Activated CD8-positive, alpha-beta T cell treated with anti-CD3 and anti-CD28 coated beads for 36 hours (primary cell): ENCODE results near the gene KIAA1549. TPM values are rescaled to one million over a fixed set of nuclear protein-coding genes. Genes with fewer than 3 reads are reported as not detected.

Experiments
- ATAC-seq: fragments of 200-7000 bp; cut with Tn5 transposase; one replicate; pipeline ENCODE4 v1.10.0; 2021; ENCODE audit warnings: mild to moderate bottlenecking, moderate library complexity
- CTCF ChIA-PET: fragments of 350-600 bp; sonication (Branson Sonifier 250); formaldehyde crosslinking; loops from one replicate; lab custom pipeline; 2021; ENCODE audit warnings: antibody characterized with exemption; lab: Charles Lee
- POLR2A ChIA-PET: fragments of 350-600 bp; sonication (Branson Sonifier 250); formaldehyde crosslinking; loops from one replicate; lab custom pipeline; 2021; ENCODE audit warnings: antibody characterized with exemption; lab: Charles Lee
- DNase-seq: peaks from one replicate; pipeline ENCODE4 v3.0.0-alpha.2; 2020
- H3K27ac Mint-ChIP-seq: one replicate; pipeline ENCODE4 v1.8.0; 2021; ENCODE audit warnings: mild to moderate bottlenecking, mixed read lengths
- H3K27me3 Mint-ChIP-seq: one replicate; pipeline ENCODE4 v1.8.0; 2021; ENCODE audit warnings: mixed read lengths
- H3K36me3 Mint-ChIP-seq: one replicate; pipeline ENCODE4 v1.8.0; 2021; ENCODE audit warnings: low read depth, mixed read lengths
- H3K4me1 Mint-ChIP-seq: one replicate; pipeline ENCODE4 v1.8.0; 2021; ENCODE audit warnings: low read depth, mixed read lengths
- H3K4me3 Mint-ChIP-seq: one replicate; pipeline ENCODE4 v1.8.0; 2021; ENCODE audit warnings: mild to moderate bottlenecking, moderate library complexity, mixed read lengths
- H3K9me3 Mint-ChIP-seq: one replicate; pipeline ENCODE4 v1.8.0; 2021; ENCODE audit warnings: mixed read lengths
- intact Hi-C: fragments of 100-400 bp; cut with micrococcal nuclease; formaldehyde crosslinking; loops from one replicate; pipeline ENCODE4 v1.10.0; 2022
- total RNA-seq, 2 experiments: library from RNA; stranded (reverse); gene quantifications; one replicate each; pipeline ENCODE4 v1.2.3, GENCODE V29; 2021
- TF ChIP-seq, protein P1 (sequence below): fragments of 200-600 bp; IDR thresholded peaks from one replicate; pipeline ENCODE4 v1.8.0; 2022; ENCODE audit warnings: antibody characterized with exemption, mild to moderate bottlenecking

The KIAA1549 gene
- total RNA-seq, 2 experiments from 2014 or later: 1.3 to 1.5 TPM

DNA sequence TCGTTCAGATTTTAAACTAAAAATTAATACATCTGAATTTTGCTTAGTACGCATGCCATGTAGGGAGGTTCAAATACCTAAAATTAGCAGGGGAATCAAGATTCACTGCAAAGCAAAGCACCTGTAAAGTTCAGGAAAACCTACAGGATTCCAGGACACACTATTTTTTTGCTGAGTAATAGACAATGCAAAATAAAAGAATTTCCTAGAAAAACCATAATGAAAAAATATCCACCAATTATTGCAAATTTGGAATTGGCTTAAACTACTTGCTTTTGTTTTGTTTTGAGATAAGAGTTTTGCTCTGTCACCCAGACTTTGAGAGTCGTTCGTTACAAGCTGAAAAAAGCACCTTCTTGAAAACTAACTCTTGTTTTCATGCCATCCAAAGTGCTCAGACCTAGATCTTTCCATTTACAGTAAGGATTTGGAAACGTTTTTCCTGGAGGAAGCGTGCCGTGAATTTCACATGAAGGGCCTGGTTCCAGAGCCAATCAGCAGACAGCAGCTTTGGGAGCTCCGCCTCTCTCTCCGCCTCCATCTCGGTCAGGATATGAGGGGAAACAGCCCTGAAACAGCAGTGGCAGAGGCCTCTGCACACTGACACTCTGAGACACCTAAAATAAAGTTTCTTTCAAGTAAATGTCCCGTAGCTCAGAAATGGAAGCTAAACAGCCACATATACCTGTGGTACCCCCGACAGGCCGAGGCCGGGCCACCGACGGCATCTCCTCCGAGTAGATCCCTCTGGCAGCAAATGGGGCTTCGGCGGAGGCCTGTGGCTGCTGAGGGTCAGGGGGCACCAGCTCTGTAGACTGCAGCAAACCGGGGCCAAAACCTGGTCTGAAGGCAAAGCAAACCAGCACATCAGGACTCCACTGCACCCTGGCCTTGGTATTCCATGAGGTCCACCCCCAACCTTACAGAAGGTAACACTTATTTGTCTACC lies 137.3 kb downstream of the KIAA1549 start:
- no peak overlapping the region for H3K4me3 Mint-ChIP-seq
- TF ChIP-seq, protein P1, sequence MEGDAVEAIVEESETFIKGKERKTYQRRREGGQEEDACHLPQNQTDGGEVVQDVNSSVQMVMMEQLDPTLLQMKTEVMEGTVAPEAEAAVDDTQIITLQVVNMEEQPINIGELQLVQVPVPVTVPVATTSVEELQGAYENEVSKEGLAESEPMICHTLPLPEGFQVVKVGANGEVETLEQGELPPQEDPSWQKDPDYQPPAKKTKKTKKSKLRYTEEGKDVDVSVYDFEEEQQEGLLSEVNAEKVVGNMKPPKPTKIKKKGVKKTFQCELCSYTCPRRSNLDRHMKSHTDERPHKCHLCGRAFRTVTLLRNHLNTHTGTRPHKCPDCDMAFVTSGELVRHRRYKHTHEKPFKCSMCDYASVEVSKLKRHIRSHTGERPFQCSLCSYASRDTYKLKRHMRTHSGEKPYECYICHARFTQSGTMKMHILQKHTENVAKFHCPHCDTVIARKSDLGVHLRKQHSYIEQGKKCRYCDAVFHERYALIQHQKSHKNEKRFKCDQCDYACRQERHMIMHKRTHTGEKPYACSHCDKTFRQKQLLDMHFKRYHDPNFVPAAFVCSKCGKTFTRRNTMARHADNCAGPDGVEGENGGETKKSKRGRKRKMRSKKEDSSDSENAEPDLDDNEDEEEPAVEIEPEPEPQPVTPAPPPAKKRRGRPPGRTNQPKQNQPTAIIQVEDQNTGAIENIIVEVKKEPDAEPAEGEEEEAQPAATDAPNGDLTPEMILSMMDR: no peak
- H3K27ac Mint-ChIP-seq: no peak overlapping the region
- intact Hi-C loops: no loop called here
- no peaks in the 10 kb centered on the region for H3K9me3 Mint-ChIP-seq
- POLR2A ChIA-PET: no interaction called here
- ATAC-seq (no peak), DNase-seq (no peak)
- CTCF ChIA-PET: no interaction called here
- H3K36me3 Mint-ChIP-seq: no peaks in the 10 kb centered on the region
- H3K4me1 Mint-ChIP-seq: no peaks in the 10 kb centered on the region
- no peaks in the 10 kb centered on the region for H3K27me3 Mint-ChIP-seq

DNA sequence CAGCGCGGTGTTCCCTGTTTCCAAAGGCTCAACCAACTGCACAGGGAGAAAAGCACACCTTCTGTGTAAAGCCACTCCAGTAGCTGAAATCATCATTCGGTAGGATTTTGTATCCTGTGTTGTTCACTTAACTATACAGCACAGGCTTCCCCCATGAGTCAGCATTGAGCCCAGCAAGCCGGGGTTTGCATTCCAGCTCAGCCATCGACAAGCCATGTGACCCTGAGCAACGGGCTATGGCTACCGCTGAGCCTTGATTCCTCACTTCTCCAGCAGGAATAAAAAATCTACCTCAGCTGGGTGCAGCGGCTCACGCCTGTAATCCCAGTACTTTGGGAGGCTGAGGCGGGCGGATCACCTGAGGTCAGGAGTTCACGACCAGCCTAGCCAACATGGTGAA lies 139.1 kb downstream of the KIAA1549 start:
- no peak for DNase-seq
- Mint-ChIP-seq H3K4me3 (no peak overlapping the region), H3K27me3 (no peaks in the 10 kb centered on the region), H3K4me1 (no peaks in the 10 kb centered on the region), H3K27ac (no peak overlapping the region), H3K9me3 (no peaks in the 10 kb centered on the region), H3K36me3 (no peaks in the 10 kb centered on the region)
- ChIA-PET CTCF (no interaction called here), POLR2A (no interaction called here)
- no peak for ATAC-seq
- TF ChIP-seq, protein P1: no peak
- intact Hi-C loops: no loop called here

DNA sequence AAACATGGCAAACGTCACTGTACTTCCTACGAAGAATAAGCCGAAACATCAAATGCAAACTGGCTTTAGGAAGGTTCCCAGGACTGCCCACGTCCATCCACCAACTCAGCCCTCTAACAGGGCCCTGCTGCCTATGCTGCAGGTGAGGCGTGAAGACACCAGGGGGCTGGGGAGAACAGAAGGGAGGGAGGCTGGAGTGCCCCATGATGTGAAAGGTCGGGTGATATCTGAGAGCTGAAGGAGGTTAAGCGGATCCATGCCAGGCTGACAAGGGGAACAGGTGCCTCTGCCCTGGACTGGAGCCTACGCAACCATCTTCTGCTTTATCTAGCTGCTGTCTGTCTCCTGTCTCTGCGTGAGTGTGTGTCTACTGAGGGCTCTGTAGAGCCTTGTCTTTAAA lies 143.0 kb downstream of the KIAA1549 start:
- TF ChIP-seq, protein P1: no peak
- Mint-ChIP-seq H3K4me1 (peaks cover 2% of the 10 kb centered on the region), H3K27me3 (no peaks in the 10 kb centered on the region), H3K9me3 (no peaks in the 10 kb centered on the region), H3K27ac (no peak overlapping the region), H3K36me3 (no peaks in the 10 kb centered on the region), H3K4me3 (no peak overlapping the region)
- ATAC-seq: no peak
- ChIA-PET CTCF (interaction anchor here (1.2 kb wide), 1 partner anchor 22 kb away, joined by 3 read pairs; no protein-coding TSS in a partner anchor), POLR2A (no interaction called here)
- intact Hi-C loops: no loop called here
- DNase-seq: no peak

DNA sequence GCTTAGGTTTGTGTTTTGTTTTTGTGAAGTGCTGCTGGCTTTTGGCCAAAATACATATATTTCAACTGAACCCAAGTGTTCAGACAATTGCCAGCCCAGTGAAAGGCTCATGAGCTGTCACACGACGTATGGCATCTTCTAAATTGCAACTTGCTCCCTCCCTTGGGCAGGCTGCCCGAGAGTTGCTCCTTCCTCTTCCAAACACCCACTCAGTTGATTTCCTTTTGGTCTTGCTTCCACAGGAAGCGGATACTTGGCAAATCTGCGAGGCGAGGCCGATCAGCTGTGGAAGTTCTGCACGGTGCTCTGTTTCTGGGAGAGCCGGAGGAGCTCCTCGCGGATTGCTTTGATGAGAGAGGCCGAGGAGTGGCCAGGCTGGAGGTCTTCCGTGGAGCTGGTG lies 143.6 kb downstream of the KIAA1549 start:
- TF ChIP-seq, protein P1: no peak
- H3K36me3 Mint-ChIP-seq: no peaks in the 10 kb centered on the region
- H3K4me3 Mint-ChIP-seq: no peak overlapping the region
- ATAC-seq (no peak), DNase-seq (no peak)
- peaks cover 2% of the 10 kb centered on the region for H3K4me1 Mint-ChIP-seq
- ChIA-PET POLR2A (no interaction called here), CTCF (interaction anchor here (0.6 to 1.2 kb wide), 2 partner anchors 22 to 88 kb away, joined by 3 read pairs; no protein-coding TSS in a partner anchor)
- H3K27me3 Mint-ChIP-seq: no peaks in the 10 kb centered on the region
- no peak overlapping the region for H3K27ac Mint-ChIP-seq
- intact Hi-C loops: no loop called here
- H3K9me3 Mint-ChIP-seq: no peaks in the 10 kb centered on the region

DNA sequence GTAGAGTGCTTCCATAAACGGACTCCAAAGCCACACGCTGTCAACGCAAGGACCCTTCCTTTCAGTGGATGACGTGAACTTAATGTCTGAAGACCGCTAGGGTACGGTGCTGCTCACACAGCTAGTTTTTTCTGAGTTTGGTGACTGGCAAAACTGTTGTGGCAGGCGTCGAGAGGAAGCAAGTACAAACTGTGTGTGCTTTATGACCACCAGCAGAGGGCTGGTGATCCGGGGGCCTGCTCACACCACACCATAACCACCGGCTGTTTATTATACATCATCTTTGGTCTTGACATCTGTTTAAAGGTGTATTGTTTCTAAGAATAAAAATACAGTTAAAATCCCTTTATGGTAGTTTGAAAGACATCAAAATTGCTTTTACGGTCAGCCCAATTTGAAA lies 146.1 kb downstream of the KIAA1549 start:
- ChIA-PET POLR2A (no interaction called here), CTCF (no interaction called here)
- no peak overlapping the region for H3K4me3 Mint-ChIP-seq
- no peaks in the 10 kb centered on the region for H3K27me3 Mint-ChIP-seq
- H3K27ac Mint-ChIP-seq: no peak overlapping the region
- ATAC-seq: no peak
- intact Hi-C loops: no loop called here
- TF ChIP-seq, protein P1: no peak
- no peak for DNase-seq
- peaks cover 2% of the 10 kb centered on the region for H3K4me1 Mint-ChIP-seq
- no peaks in the 10 kb centered on the region for H3K9me3 Mint-ChIP-seq
- no peaks in the 10 kb centered on the region for H3K36me3 Mint-ChIP-seq
